Stomach (tissue), 4 donors: Measurements from ENCODE around the gene MCCD1.

Source experiments
- EP300 ChIP-seq: sonication (generic); formaldehyde crosslinking; IDR thresholded peaks from one replicate; pipeline ENCODE4 v1.6.1; 2017; ENCODE audit warnings: antibody characterized with exemption
- TF ChIP-seq, protein P1 (sequence below), 7 experiments: fragments of 450-650 bp in 4 of 7; fragments of 200-600 bp in 3 of 7; sonication (generic) in 3 of 7; IDR thresholded peaks; one replicate each; pipeline ENCODE4 v1.5.1; 2016 to 2019; ENCODE audit warnings: antibody characterized with exemption in 7 of 7, control low read depth in 2 of 7, mild to moderate bottlenecking in 1 of 7

DNA sequence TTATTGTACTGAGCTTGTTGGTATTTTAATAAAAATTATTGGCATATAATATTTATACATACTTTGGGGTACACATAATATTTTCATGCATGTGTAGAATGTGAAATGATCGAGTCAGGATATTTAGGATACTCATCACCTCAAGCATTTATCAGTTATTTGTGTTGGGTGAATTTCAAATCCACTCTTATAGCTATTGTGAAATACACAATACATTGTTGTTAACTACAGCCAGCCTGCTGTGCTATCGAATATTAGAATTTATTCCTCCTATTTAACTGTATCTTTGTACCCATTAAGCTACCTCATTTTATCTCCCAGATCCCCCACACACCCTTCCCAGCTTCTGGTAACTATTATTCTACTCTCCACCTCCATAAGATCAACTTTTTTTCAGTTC is 45.4 kb upstream of the MCCD1 start:
- TF ChIP-seq, protein P1, sequence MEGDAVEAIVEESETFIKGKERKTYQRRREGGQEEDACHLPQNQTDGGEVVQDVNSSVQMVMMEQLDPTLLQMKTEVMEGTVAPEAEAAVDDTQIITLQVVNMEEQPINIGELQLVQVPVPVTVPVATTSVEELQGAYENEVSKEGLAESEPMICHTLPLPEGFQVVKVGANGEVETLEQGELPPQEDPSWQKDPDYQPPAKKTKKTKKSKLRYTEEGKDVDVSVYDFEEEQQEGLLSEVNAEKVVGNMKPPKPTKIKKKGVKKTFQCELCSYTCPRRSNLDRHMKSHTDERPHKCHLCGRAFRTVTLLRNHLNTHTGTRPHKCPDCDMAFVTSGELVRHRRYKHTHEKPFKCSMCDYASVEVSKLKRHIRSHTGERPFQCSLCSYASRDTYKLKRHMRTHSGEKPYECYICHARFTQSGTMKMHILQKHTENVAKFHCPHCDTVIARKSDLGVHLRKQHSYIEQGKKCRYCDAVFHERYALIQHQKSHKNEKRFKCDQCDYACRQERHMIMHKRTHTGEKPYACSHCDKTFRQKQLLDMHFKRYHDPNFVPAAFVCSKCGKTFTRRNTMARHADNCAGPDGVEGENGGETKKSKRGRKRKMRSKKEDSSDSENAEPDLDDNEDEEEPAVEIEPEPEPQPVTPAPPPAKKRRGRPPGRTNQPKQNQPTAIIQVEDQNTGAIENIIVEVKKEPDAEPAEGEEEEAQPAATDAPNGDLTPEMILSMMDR (IDR thresholded peaks at IDR 0.05) = no peak
- no peak for TF ChIP-seq EP300
